GM18858 (cell line): ENCODE data around the gene PSMG4.

Experiments
- ATAC-seq: cut with Tn5 transposase; IDR thresholded peaks from one replicate; pipeline ENCODE4 v1.9.1; 2021; ENCODE audit not compliant: unreplicated experiment

Gene PSMG4

GRCh38 chr6:3258720-3259490, at the start of gene PSMG4:
Gene PSMG4 (plus strand): TSS chr6:3258947. CDS start chr6:3259023, 76 bp downstream.
- ATAC-seq, result peak; percentile 56

GRCh38 chr6:3209114-3210023, 49.4 kb upstream of the PSMG4 start:
- peak; percentile 41 for ATAC-seq

GRCh38 chr6:3210024-3210610, 48.6 kb upstream of the PSMG4 start:
- no peak for ATAC-seq

GRCh38 chr6:3211681-3212080, 47.1 kb upstream of the PSMG4 start:
- ATAC-seq, result no peak

- ATAC-seq, result no peak
These were observed 46.5 kb upstream of the PSMG4 start for GRCh38 chr6:3212261-3212660.

GRCh38 chr6:3213334-3213695, 45.4 kb upstream of the PSMG4 start:
- ATAC-seq, result no peak

GRCh38 chr6:3214898-3215297, 43.8 kb upstream of the PSMG4 start:
- ATAC-seq, result no peak

- ATAC-seq, result no peak
These were observed 41.5 kb upstream of the PSMG4 start for GRCh38 chr6:3217286-3217685.

GRCh38 chr6:3218266-3218665, 40.5 kb upstream of the PSMG4 start:
- no peak for ATAC-seq

GRCh38 chr6:3220366-3220765, 38.4 kb upstream of the PSMG4 start:
- ATAC-seq, result no peak

- ATAC-seq, result no peak
These were observed 37.2 kb upstream of the PSMG4 start for GRCh38 chr6:3221578-3221977.

GRCh38 chr6:3222506-3223038, 36.2 kb upstream of the PSMG4 start:
- no peak for ATAC-seq

GRCh38 chr6:3226042-3226441, 32.7 kb upstream of the PSMG4 start:
- no peak for ATAC-seq

- no peak for ATAC-seq
These were observed 32.0 kb upstream of the PSMG4 start for GRCh38 chr6:3226481-3227362.

GRCh38 chr6:3227363-3228045, 31.2 kb upstream of the PSMG4 start, which contains the start of gene TUBB2B:
Gene TUBB2B (minus strand): TSS chr6:3227653. CDS start chr6:3227543, 110 bp downstream.
- ATAC-seq, result no peak

GRCh38 chr6:3228046-3228671, 30.6 kb upstream of the PSMG4 start:
- ATAC-seq, result no peak

GRCh38 chr6:3228771-3229565, 29.8 kb upstream of the PSMG4 start:
- ATAC-seq, result no peak

- no peak for ATAC-seq
These were observed 29.1 kb upstream of the PSMG4 start for GRCh38 chr6:3229566-3230178.
